Parathyroid adenoma (tissue), 2 donors: ENCODE results near the gene SLC35A5.

Source experiments
- H2AFZ ChIP-seq: fragments of 300-600 bp; sonication (generic); one replicate; pipeline ENCODE4 v1.7.0; 2017; ENCODE audit warnings: antibody characterized with exemption, mild to moderate bottlenecking
- H3K27ac ChIP-seq: fragments of 300-600 bp; sonication (generic); one replicate; pipeline ENCODE4 v1.7.0; 2017
- H3K27me3 ChIP-seq: fragments of 300-600 bp; sonication (generic); one replicate; pipeline ENCODE4 v1.7.0; 2017; ENCODE audit warnings: low read length; ENCODE audit not compliant: control insufficient read depth, insufficient read depth
- H3K36me3 ChIP-seq: fragments of 300-600 bp; sonication (generic); one replicate; pipeline ENCODE4 v1.7.0; 2017; ENCODE audit warnings: low read length; ENCODE audit not compliant: control insufficient read depth, insufficient read depth
- H3K4me1 ChIP-seq: fragments of 300-600 bp; sonication (generic); one replicate; pipeline ENCODE4 v1.7.0; 2017; ENCODE audit warnings: control low read depth
- H3K4me2 ChIP-seq: fragments of 300-600 bp; sonication (generic); one replicate; pipeline ENCODE4 v1.7.0; 2017; ENCODE audit warnings: low read length
- H3K4me3 ChIP-seq: fragments of 300-600 bp; sonication (generic); one replicate; pipeline ENCODE4 v1.7.0; 2017; ENCODE audit warnings: low read depth, low read length
- H3K79me2 ChIP-seq: fragments of 300-600 bp; sonication (generic); one replicate; pipeline ENCODE4 v1.7.0; 2017; ENCODE audit warnings: control low read depth
- H3K9ac ChIP-seq: fragments of 300-600 bp; sonication (generic); one replicate; pipeline ENCODE4 v1.7.0; 2017; ENCODE audit warnings: mild to moderate bottlenecking
- H3K9me3 ChIP-seq: fragments of 300-600 bp; sonication (generic); one replicate; pipeline ENCODE4 v1.7.0; 2017; ENCODE audit warnings: low read length; ENCODE audit not compliant: control insufficient read depth
- TF ChIP-seq, protein P1 (sequence below): fragments of 300-600 bp; sonication (generic); IDR thresholded peaks from one replicate; pipeline ENCODE4 v1.7.0; 2017; ENCODE audit warnings: antibody characterized with exemption, mild to moderate bottlenecking
- donor health status: primary hyperparathyroidism.

SLC35A5 gene

DNA sequence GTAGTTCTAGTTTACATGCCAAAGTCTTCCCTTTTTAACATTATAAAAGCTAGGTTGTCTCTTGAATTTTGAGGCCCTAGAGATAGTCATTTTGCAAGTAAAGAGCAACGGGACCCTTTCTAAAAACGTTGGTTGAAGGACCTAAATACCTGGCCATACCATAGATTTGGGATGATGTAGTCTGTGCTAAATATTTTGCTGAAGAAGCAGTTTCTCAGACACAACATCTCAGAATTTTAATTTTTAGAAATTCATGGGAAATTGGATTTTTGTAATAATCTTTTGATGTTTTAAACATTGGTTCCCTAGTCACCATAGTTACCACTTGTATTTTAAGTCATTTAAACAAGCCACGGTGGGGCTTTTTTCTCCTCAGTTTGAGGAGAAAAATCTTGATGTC lies 21.3 kb downstream of the SLC35A5 start:
- H3K4me2 ChIP-seq, result no peak overlapping the region
- no peak overlapping the region for H3K9ac ChIP-seq
- no peak overlapping the region for H3K4me3 ChIP-seq
- no peaks in the 10 kb centered on the region for H3K27me3 ChIP-seq
- no peak overlapping the region for H3K27ac ChIP-seq
- no peak overlapping the region for H2AFZ ChIP-seq
- no peaks in the 10 kb centered on the region for H3K9me3 ChIP-seq
- H3K36me3 ChIP-seq, result no peaks in the 10 kb centered on the region
- no peaks in the 10 kb centered on the region for H3K4me1 ChIP-seq
- H3K79me2 ChIP-seq, result no peaks in the 10 kb centered on the region
- TF ChIP-seq, protein P1, sequence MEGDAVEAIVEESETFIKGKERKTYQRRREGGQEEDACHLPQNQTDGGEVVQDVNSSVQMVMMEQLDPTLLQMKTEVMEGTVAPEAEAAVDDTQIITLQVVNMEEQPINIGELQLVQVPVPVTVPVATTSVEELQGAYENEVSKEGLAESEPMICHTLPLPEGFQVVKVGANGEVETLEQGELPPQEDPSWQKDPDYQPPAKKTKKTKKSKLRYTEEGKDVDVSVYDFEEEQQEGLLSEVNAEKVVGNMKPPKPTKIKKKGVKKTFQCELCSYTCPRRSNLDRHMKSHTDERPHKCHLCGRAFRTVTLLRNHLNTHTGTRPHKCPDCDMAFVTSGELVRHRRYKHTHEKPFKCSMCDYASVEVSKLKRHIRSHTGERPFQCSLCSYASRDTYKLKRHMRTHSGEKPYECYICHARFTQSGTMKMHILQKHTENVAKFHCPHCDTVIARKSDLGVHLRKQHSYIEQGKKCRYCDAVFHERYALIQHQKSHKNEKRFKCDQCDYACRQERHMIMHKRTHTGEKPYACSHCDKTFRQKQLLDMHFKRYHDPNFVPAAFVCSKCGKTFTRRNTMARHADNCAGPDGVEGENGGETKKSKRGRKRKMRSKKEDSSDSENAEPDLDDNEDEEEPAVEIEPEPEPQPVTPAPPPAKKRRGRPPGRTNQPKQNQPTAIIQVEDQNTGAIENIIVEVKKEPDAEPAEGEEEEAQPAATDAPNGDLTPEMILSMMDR, result no peak

DNA sequence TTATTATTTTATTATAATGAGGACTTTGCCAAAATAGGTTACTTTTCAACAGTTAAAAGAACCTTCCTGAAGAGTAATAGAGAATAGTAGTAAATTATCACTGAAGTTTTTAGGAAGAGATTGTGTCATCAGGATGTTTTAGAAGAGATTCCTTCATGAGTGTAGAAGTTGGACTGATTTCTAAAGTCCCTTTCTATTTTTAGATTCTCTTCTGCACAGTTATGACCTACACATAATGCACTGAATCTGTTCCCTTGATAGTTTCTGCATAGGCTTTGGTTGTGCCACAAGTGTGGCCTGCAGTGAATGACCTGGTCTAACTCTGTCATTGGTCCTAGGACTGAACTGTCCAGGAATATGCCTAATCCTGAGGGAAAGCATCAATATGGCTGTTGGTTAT lies 23.9 kb downstream of the SLC35A5 start:
- Histone ChIP-seq H3K9me3 (no peaks in the 10 kb centered on the region), H3K27me3 (no peaks in the 10 kb centered on the region), H3K79me2 (no peaks in the 10 kb centered on the region), H3K4me2 (no peak overlapping the region), H3K9ac (no peak overlapping the region), H3K27ac (no peak overlapping the region), H3K36me3 (no peaks in the 10 kb centered on the region), H2AFZ (no peak overlapping the region), H3K4me3 (no peak overlapping the region), H3K4me1 (no peaks in the 10 kb centered on the region)
- TF ChIP-seq, protein P1, result no peak

DNA sequence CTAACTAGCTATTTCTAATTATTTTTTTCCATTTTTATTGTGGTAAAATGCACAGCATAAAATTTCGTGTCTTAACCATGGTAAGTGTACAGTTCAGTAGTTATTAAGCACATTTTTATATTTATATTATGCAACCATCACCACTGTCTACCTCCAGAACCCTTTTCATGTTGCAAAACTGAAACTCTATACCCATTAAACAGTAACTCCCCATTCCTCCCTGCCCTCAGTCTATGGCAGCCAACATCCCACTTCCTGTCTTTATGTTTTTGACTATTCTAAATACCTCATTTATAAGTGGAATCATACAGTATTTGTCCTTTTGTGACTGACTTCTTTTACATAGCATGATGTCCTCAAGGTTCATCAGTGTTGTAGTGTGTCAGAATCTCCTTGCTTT lies 25.5 kb downstream of the SLC35A5 start:
- Histone ChIP-seq H3K36me3 (no peaks in the 10 kb centered on the region), H3K9ac (no peak overlapping the region), H3K27ac (no peak overlapping the region), H2AFZ (no peak overlapping the region), H3K9me3 (no peaks in the 10 kb centered on the region), H3K4me3 (no peak overlapping the region), H3K4me1 (no peaks in the 10 kb centered on the region), H3K4me2 (no peak overlapping the region), H3K79me2 (no peaks in the 10 kb centered on the region), H3K27me3 (no peaks in the 10 kb centered on the region)
- TF ChIP-seq, protein P1, result no peak

DNA sequence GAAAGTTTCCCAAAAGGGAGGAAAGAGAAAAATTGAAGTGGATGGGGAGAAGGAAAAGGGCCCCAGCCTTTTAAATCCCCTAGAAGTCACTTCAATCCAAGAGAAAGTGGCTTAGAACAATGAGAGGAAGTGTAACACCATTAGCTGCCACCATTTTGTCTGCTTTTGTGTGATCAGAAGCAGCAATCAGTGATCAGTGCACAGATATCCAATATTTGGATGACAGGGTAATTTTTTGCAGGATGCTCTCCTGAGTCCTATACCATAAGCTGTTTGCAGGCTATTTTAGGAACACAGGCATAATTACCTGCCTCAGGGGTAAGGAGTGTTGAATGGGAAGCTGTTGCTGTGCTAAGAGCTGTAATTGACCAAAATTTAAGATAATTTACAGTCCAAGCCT lies 31.4 kb downstream of the SLC35A5 start:
- no peaks in the 10 kb centered on the region for H3K27me3 ChIP-seq
- H3K9me3 ChIP-seq, result no peaks in the 10 kb centered on the region
- no peaks in the 10 kb centered on the region for H3K79me2 ChIP-seq
- H2AFZ ChIP-seq, result no peak overlapping the region
- H3K4me1 ChIP-seq, result no peaks in the 10 kb centered on the region
- TF ChIP-seq, protein P1, result no peak
- no peak overlapping the region for H3K9ac ChIP-seq
- no peak overlapping the region for H3K4me3 ChIP-seq
- H3K4me2 ChIP-seq, result no peak overlapping the region
- no peaks in the 10 kb centered on the region for H3K36me3 ChIP-seq
- no peak overlapping the region for H3K27ac ChIP-seq

DNA sequence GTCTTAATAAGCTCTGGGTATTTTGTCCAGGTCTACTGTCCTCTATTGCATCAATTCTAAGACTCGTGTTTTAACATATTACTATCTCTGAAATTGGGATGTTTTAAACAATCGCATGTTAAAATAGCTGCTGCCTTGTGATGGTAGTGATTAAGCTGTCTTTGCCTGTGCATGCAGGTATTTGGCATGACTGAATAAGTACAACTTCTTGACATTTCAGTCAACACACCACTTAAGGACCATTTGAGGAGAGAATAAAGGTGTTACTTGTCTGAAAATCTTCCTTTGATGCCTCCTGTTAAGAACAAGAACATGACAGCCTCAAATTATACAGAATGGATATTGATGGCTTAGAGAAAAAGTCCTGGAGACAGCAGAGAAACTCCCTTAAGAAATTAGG lies 33.0 kb downstream of the SLC35A5 start:
- Histone ChIP-seq H3K79me2 (no peaks in the 10 kb centered on the region), H2AFZ (no peak overlapping the region), H3K9ac (no peak overlapping the region), H3K4me3 (no peak overlapping the region), H3K4me1 (no peaks in the 10 kb centered on the region), H3K36me3 (no peaks in the 10 kb centered on the region), H3K9me3 (no peaks in the 10 kb centered on the region), H3K4me2 (no peak overlapping the region), H3K27ac (no peak overlapping the region), H3K27me3 (no peaks in the 10 kb centered on the region)
- TF ChIP-seq, protein P1, result no peak
